ENCODE results near the gene ZNF148. TPM values are rescaled to one million over a fixed set of nuclear protein-coding genes. Genes with fewer than 3 reads are reported as not detected.

ZNF148 gene
- total RNA-seq, 1 experiment from 2014 or later, result 24.8 TPM

GRCh38 chr3:125337506-125337905 lies 37.6 kb downstream of the ZNF148 start:
- 0 out of 7 replicates have a peak overlapping the region, but pooled peaks of 1 of the 3 experiments have one; percentile 23 for H3K27ac Mint-ChIP-seq
- H3K18ac ChIP-seq (ENCODE audit: insufficient read length, low read depth, low read length), result no peak overlapping the region
- H4K20me1 ChIP-seq (ENCODE audit: control insufficient read depth, insufficient read depth, insufficient read length), result no peaks in the 10 kb centered on the region
- H2BK120ac ChIP-seq (ENCODE audit: low read depth, low read length, poor library complexity, severe bottlenecking), result no peak overlapping the region
- H3K9me3 Mint-ChIP-seq, result peaks cover 9 to 15% of the 10 kb centered on the region in 2 experiments
- no peaks in the 10 kb centered on the region for H3K9me3 ChIP-seq (ENCODE audit: control insufficient read depth, low read depth, low read length)
- no peak overlapping the region for H2BK12ac ChIP-seq (ENCODE audit: insufficient read length, low read depth, low read length)
- no peaks in the 10 kb centered on the region for H3K23me2 ChIP-seq (ENCODE audit: insufficient read length, low read depth, low read length, poor library complexity, severe bottlenecking)
- no peak overlapping the region for H4K5ac ChIP-seq (ENCODE audit: insufficient read length, low read depth, low read length)
- WGBS (ENCODE audit: extremely low coverage, insufficient read length, low lambda C conversion rate), result no CpG with 5 or more reads among the region's 2 CpGs
- H3T11ph ChIP-seq (ENCODE audit: low read length), result no peak overlapping the region
- H2AK5ac ChIP-seq (ENCODE audit: insufficient read length, low read length), result no peak overlapping the region
- H3K23ac ChIP-seq (ENCODE audit: insufficient read length, low read depth, low read length), result no peak overlapping the region
- H2BK5ac ChIP-seq (ENCODE audit: insufficient read length, low read length), result no peak overlapping the region
- peaks cover 8% of the 10 kb centered on the region for H3K79me1 ChIP-seq (ENCODE audit: insufficient read depth, low read depth, low read length, poor library complexity, severe bottlenecking)
- peaks cover 4 to 20% (median 8%) of the 10 kb centered on the region in 3 experiments for H3K36me3 Mint-ChIP-seq (ENCODE audit: insufficient read depth in 1 of 3, low read depth in 3 of 3)
- DNase-seq, result no peak
- no peak overlapping the region for H3K14ac ChIP-seq (ENCODE audit: insufficient read depth, low read length)
- no peak overlapping the region for H4K91ac ChIP-seq (ENCODE audit: insufficient read length, low read depth, low read length)
- peaks cover 13% of the 10 kb centered on the region; the same call in 1 of the 2 replicates for H3K79me2 ChIP-seq (ENCODE audit: insufficient read depth, low read length)
- no peaks in the 10 kb centered on the region for H3K4me1 ChIP-seq (ENCODE audit: insufficient read depth, low read length)
- H3K4ac ChIP-seq (ENCODE audit: low read depth, low read length), result no peak overlapping the region
- no peaks in the 10 kb centered on the region for H3K27me3 Mint-ChIP-seq (ENCODE audit: low read depth)
- H3K4me2 ChIP-seq (ENCODE audit: insufficient read depth, insufficient read length, low read length), result no peak overlapping the region
- H4K8ac ChIP-seq (replicated peaks; ENCODE audit: insufficient read length, low read depth, low read length), result no peak overlapping the region
- H2AFZ ChIP-seq (ENCODE audit: low read length), result no peak overlapping the region
- H2BK20ac ChIP-seq (ENCODE audit: low read depth, low read length, poor library complexity, severe bottlenecking), result no peak overlapping the region
- no peak overlapping the region for H3K9ac ChIP-seq (ENCODE audit: extremely low read depth, insufficient read length, low read length)
- no peak overlapping the region for H3K56ac ChIP-seq (ENCODE audit: insufficient read length, low read depth, low read length)
- H3K27me3 ChIP-seq (ENCODE audit: insufficient read depth, low read length), result no peaks in the 10 kb centered on the region
- TF ChIP-seq CTCF (conservative IDR thresholded peaks at IDR 0.05), result no peak
- H3K4me1 Mint-ChIP-seq, result peaks cover 7 to 11% of the 10 kb centered on the region in 2 experiments
- no peak overlapping the region for H3K27ac ChIP-seq (ENCODE audit: insufficient read length, low read depth, low read length)
- no peak overlapping the region for H2BK15ac ChIP-seq (ENCODE audit: low read depth, low read length)
- H3K4me3 Mint-ChIP-seq, result no peak overlapping the region

Data from H9 (cell line).